H1 (cell line): Measurements from ENCODE around the gene LRRC26. TPM values are rescaled to one million over a fixed set of nuclear protein-coding genes. Genes with fewer than 3 reads are reported as not detected.
A peak's percentile ranks its signal among the peaks of the same experiment; 100 is the strongest.

Source experiments
- ASH2L ChIP-seq: fragments of 200-600, 300-600 bp; sonication (generic); IDR thresholded peaks from one replicate; pipeline ENCODE4 v1.7.1; 2017; ENCODE audit warnings: low read length
- CHD7 ChIP-seq: fragments of 300-600 bp; sonication (generic); IDR thresholded peaks from 2 replicates; pipeline ENCODE4 v1.7.1; 2012; ENCODE audit warnings: low read length, moderate library complexity, mild to moderate bottlenecking, inconsistent platforms; ENCODE audit not compliant: insufficient replicate concordance
- GABPA ChIP-seq: IDR thresholded peaks from 2 replicates; pipeline ENCODE4 v1.6.1; 2011; ENCODE audit warnings: mild to moderate bottlenecking, low read length, moderate library complexity, borderline replicate concordance; ENCODE audit not compliant: insufficient read depth
- GTF2F1 ChIP-seq: IDR thresholded peaks from 2 replicates; pipeline ENCODE4 v1.6.1; 2012; ENCODE audit warnings: low read depth, low read length, improper control_type of control experiment, borderline replicate concordance
- NRF1 ChIP-seq: IDR thresholded peaks from 2 replicates; pipeline ENCODE4 v1.6.1; 2011; ENCODE audit warnings: mild to moderate bottlenecking, low read depth, low read length, improper control_type of control experiment
- RBBP5 ChIP-seq: IDR thresholded peaks from 2 replicates; pipeline ENCODE4 v1.7.1; 2012; ENCODE audit warnings: low read depth, mild to moderate bottlenecking, inconsistent platforms, low read length, moderate library complexity, borderline replicate concordance
- RFX5 ChIP-seq: IDR thresholded peaks from 2 replicates; pipeline ENCODE4 v1.6.1; 2011; ENCODE audit warnings: low read depth, low read length, improper control_type of control experiment, borderline replicate concordance
- RXRA ChIP-seq: IDR thresholded peaks from 2 replicates; pipeline ENCODE4 v1.6.1; 2011; ENCODE audit warnings: low read depth, mild to moderate bottlenecking, low read length, moderate library complexity; ENCODE audit not compliant: insufficient read depth
- SIX5 ChIP-seq: IDR thresholded peaks from 2 replicates; pipeline ENCODE4 v1.6.1; 2011; ENCODE audit warnings: mild to moderate bottlenecking, low read depth, low read length
- polyA plus RNA-seq, 7 experiments: library from polyadenylated mRNA; depleted of rRNA in 3 of 7; stranded (reverse) in 5 of 7; unstranded in 2 of 7; fragments of >200 nt in 5 of 7; fragments of 200-250 nt in 2 of 7; gene quantifications; 1 replicate in 5 of 7; 2 replicates in 1 of 7; 4 replicates in 1 of 7; pipeline versions ENCODE4 v1.2.1 to v1.2.3, GENCODE V29; 2011 to 2013; ENCODE audit warnings: missing spikeins in 2 of 7, mixed read lengths in 2 of 7
- total RNA-seq: library from RNA; stranded (reverse); fragmentation: NEBNext Ultra II Directional; extraction: Animal tissue kit (Norgen Biotek cat#: 25700); gene quantifications from 2 replicates; pipeline ENCODE4 v1.2.1, GENCODE V29; 2021

The LRRC26 gene
- total and polyA plus RNA-seq, 2 of the 8 experiments (the other 6 are each of a cell fraction or from before 2014, with no cell fraction given) = 0.34 to 0.85 TPM

GRCh38 chr9:137162505-137163364 is 7.1 kb downstream of the LRRC26 start (continued):
- TF ChIP-seq CHD7 (no peak), ASH2L (peak; percentile 29), RFX5 (no peak), GABPA (0 out of 2 replicates have a peak, but pooled peaks have one; percentile 18), RXRA (no peak), RBBP5 (no peak), GTF2F1 (no peak), SIX5 (no peak), NRF1 (peak; percentile 59)
